Loucy (cell line): ENCODE results near the gene MBP.

Source experiments
- H2AFZ ChIP-seq: fragments of 200-600 bp; sonication (generic); 2 replicates; pipeline ENCODE4 v1.6.0; 2016; ENCODE audit warnings: antibody characterized with exemption, mild to moderate bottlenecking, low read length, moderate library complexity
- H3F3A ChIP-seq: fragments of 200-600 bp; 2 replicates; pipeline ENCODE4 v1.6.0; 2016; ENCODE audit warnings: antibody characterized with exemption, low read depth, mild to moderate bottlenecking
- H3K27me3 ChIP-seq: fragments of 200-600 bp; sonication (generic); 2 replicates; pipeline ENCODE4 v1.6.1; 2014; ENCODE audit warnings: low read length, mild to moderate bottlenecking; ENCODE audit not compliant: insufficient read depth, poor library complexity, severe bottlenecking
- H3K36me3 ChIP-seq: fragments of 200-600 bp; sonication (generic); 2 replicates; pipeline ENCODE4 v1.6.1; 2016; ENCODE audit warnings: low read length; ENCODE audit not compliant: insufficient read depth
- H3K4me1 ChIP-seq: fragments of 200-600 bp; sonication (generic); 2 replicates; pipeline ENCODE4 v1.5.1; 2014; ENCODE audit warnings: low read length, mild to moderate bottlenecking; ENCODE audit not compliant: insufficient read depth, poor library complexity, severe bottlenecking
- H3K4me2 ChIP-seq: fragments of 200-600 bp; sonication (generic); 2 replicates; pipeline ENCODE4 v1.6.0; 2014; ENCODE audit warnings: antibody characterized with exemption, low read length, low read depth, mild to moderate bottlenecking; ENCODE audit not compliant: poor library complexity, severe bottlenecking
- H3K4me3 ChIP-seq: fragments of 200-600 bp; sonication (generic); 2 replicates; pipeline ENCODE4 v1.5.1; 2014; ENCODE audit warnings: low read length, mild to moderate bottlenecking, mixed read lengths; ENCODE audit not compliant: poor library complexity, severe bottlenecking
- H3K79me2 ChIP-seq: fragments of 200-600 bp; sonication (generic); 2 replicates; pipeline ENCODE4 v1.6.1; 2014; ENCODE audit warnings: low read length; ENCODE audit not compliant: insufficient read depth
- H3K9ac ChIP-seq: fragments of 200-600 bp; sonication (generic); 2 replicates; pipeline ENCODE4 v1.6.0; 2014; ENCODE audit warnings: mild to moderate bottlenecking, low read depth, low read length, moderate library complexity; ENCODE audit not compliant: poor library complexity, severe bottlenecking
- H3K9me2 ChIP-seq: fragments of 200-600 bp; sonication (generic); replicated peaks from 2 replicates; pipeline ENCODE4 v1.6.1; 2016; ENCODE audit warnings: low read depth, low read length, mixed read lengths
- H3K9me3 ChIP-seq: fragments of 200-600 bp; sonication (generic); 2 replicates; pipeline ENCODE4 v1.6.1; 2014; ENCODE audit warnings: mild to moderate bottlenecking, antibody characterized with exemption, low read length, low read depth; ENCODE audit not compliant: insufficient read depth
- H4K20me1 ChIP-seq: fragments of 200-600 bp; sonication (generic); 2 replicates; pipeline ENCODE4 v1.6.0; 2014; ENCODE audit warnings: antibody characterized with exemption, low read length, mild to moderate bottlenecking; ENCODE audit not compliant: insufficient read depth, poor library complexity, severe bottlenecking
- EZH2phosphoT487 ChIP-seq: fragments of 200-600 bp; IDR thresholded peaks from 2 replicates; pipeline ENCODE4 v1.6.1; 2018; ENCODE audit warnings: antibody characterized with exemption, mild to moderate bottlenecking, moderate library complexity, borderline replicate concordance
- TF ChIP-seq, protein P1 (sequence below): fragments of 200-600 bp; sonication (generic); conservative IDR thresholded peaks from 2 replicates; pipeline ENCODE4 v1.5.1; 2014; ENCODE audit warnings: mild to moderate bottlenecking, antibody characterized with exemption, low read length

MBP gene

DNA sequence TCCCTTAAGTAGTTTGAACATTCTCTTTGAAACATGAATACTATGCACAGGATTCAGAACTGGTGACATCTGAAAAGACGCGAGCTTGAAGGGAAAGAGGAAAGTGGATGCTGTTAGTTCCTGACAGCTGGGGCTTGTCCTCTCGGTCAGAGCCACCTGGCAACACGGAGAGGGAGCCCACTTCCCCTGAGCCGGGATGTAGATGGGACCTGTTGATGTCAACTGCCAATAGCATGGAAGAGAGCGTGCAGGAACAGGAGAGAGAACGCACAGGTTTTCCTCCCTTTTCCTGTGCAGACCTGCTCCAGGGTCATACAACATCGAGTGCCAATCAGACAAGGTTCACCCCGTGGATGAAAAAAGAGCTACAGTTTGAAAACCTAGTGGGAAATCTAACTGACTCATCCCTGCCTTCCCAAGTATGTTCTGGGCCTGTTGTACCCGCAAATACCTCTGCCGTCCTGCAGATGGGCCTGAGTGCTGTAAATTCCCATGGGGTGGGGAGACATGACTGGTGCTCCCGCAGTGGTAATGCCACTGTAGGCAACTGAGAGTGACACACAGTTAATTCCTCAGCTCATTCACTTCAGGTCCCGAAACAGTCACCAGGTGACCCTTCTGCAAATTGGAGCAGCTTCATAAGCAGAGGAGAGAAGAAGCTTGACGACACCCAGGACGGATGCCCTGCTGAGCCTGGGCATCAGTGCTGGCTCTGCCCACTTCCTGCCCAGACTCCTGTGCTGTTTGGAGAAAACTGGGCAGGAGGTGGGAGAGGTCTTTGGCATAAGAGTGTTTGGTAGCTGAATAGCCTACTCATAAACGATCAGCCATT lies 13.9 kb upstream of the MBP start:
- Histone ChIP-seq H3K9ac (peak overlapping the region; percentile 7), H3F3A (no peaks in the 10 kb centered on the region), H3K4me2 (peak overlapping the region; percentile 16), H3K4me1 (peaks cover 15% of the 10 kb centered on the region), H4K20me1 (no peaks in the 10 kb centered on the region), H3K27me3 (no peaks in the 10 kb centered on the region), H3K36me3 (no peaks in the 10 kb centered on the region), H3K4me3 (no peak overlapping the region), H2AFZ (no peak overlapping the region), H3K9me2 (no peaks in the 10 kb centered on the region), H3K9me3 (peaks cover 17% of the 10 kb centered on the region; the same call in 1 of the 2 replicates), H3K79me2 (no peaks in the 10 kb centered on the region)
- TF ChIP-seq, protein P1, sequence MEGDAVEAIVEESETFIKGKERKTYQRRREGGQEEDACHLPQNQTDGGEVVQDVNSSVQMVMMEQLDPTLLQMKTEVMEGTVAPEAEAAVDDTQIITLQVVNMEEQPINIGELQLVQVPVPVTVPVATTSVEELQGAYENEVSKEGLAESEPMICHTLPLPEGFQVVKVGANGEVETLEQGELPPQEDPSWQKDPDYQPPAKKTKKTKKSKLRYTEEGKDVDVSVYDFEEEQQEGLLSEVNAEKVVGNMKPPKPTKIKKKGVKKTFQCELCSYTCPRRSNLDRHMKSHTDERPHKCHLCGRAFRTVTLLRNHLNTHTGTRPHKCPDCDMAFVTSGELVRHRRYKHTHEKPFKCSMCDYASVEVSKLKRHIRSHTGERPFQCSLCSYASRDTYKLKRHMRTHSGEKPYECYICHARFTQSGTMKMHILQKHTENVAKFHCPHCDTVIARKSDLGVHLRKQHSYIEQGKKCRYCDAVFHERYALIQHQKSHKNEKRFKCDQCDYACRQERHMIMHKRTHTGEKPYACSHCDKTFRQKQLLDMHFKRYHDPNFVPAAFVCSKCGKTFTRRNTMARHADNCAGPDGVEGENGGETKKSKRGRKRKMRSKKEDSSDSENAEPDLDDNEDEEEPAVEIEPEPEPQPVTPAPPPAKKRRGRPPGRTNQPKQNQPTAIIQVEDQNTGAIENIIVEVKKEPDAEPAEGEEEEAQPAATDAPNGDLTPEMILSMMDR, result no peak
- TF ChIP-seq EZH2phosphoT487, result no peak

DNA sequence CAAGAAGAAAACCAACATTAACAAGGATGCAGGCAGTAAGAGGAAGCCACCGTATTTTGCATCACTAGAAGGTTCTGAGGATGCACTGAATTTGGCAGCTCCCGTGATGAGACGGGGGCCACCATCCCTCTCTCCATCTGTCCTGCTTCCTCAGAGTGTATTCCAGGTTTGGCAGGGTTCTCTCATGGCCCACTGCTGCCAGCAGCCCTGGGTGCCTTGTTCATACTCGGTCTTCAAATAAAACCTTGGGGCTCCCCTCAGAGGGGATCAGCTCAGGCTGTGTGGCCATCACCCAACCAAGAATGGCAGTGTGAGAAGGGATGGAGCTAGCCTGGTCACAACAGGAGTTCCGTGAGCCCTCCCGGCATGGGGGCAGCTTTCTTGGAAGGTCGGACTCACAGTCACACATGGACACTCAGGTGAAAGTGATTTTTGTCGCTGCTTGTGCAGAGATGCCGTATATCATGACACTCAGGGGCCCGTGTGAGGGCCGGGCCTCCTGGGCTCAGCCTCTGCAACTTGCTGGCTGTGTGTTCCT lies 12.8 kb upstream of the MBP start:
- no peak for TF ChIP-seq EZH2phosphoT487
- TF ChIP-seq, protein P1, result no peak
- Histone ChIP-seq H3F3A (no peaks in the 10 kb centered on the region), H3K36me3 (no peaks in the 10 kb centered on the region), H3K79me2 (no peaks in the 10 kb centered on the region), H3K9ac (no peak overlapping the region), H3K4me1 (peaks cover 25% of the 10 kb centered on the region), H3K9me2 (no peaks in the 10 kb centered on the region), H4K20me1 (no peaks in the 10 kb centered on the region), H3K4me2 (no peak overlapping the region), H3K9me3 (peaks cover 17% of the 10 kb centered on the region; the same call in 1 of the 2 replicates), H3K4me3 (no peak overlapping the region), H2AFZ (no peak overlapping the region), H3K27me3 (no peaks in the 10 kb centered on the region)

DNA sequence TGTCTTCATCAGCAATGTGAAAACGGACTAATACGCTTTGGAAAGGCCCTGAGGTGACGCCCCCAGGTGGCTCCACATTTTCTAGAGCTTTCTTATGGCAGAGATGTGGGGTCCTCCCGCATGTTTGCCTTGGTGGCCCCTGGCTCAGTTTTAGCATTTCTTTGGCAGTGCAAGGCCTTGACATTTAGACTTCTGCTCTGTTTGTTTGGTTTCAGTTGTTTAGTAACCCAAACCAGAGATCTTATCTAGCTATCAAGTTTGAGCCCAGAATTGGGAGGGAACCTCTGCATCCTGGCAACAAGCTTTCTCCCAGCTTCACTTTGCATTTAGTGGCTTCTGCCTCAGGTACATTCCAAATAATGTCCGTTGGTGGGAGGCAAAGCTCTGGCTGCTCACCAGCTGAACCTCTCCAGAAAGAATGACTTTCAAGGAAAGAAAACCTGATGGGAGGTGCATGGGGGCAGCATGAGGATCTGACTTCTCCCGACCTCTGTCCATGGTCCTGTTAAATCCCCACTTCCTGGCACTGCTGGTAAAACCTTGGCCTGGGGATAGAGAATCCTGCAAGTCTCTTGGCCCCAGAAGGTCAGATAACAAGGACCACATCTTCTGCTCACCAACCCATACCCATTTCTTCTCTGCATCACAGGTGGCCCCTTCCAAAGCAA lies 12.0 kb upstream of the MBP start:
- no peak overlapping the region for H3K4me2 ChIP-seq
- peaks cover 17% of the 10 kb centered on the region; the same call in 1 of the 2 replicates for H3K9me3 ChIP-seq
- H3K4me3 ChIP-seq, result no peak overlapping the region
- no peaks in the 10 kb centered on the region for H3K9me2 ChIP-seq
- peaks cover 32% of the 10 kb centered on the region for H3K4me1 ChIP-seq
- H3F3A ChIP-seq, result no peaks in the 10 kb centered on the region
- no peak overlapping the region for H3K9ac ChIP-seq
- no peaks in the 10 kb centered on the region for H4K20me1 ChIP-seq
- H3K79me2 ChIP-seq, result no peaks in the 10 kb centered on the region
- H3K36me3 ChIP-seq, result no peaks in the 10 kb centered on the region
- H2AFZ ChIP-seq, result no peak overlapping the region
- no peak for TF ChIP-seq EZH2phosphoT487
- TF ChIP-seq, protein P1, result no peak
- no peaks in the 10 kb centered on the region for H3K27me3 ChIP-seq
